ENCODE measurements around the gene PBX3. TPM values are rescaled to one million over a fixed set of nuclear protein-coding genes. Genes with fewer than 3 reads are reported as not detected.
A peak's percentile ranks its signal among the peaks of the same experiment; 100 is the strongest.

The PBX3 gene
- total RNA-seq, 5 donors from 2014 or later (not counting 1 experiment from before 2014, with no cell fraction given), result 12.3 to 30.6 (median 19.0) TPM

DNA sequence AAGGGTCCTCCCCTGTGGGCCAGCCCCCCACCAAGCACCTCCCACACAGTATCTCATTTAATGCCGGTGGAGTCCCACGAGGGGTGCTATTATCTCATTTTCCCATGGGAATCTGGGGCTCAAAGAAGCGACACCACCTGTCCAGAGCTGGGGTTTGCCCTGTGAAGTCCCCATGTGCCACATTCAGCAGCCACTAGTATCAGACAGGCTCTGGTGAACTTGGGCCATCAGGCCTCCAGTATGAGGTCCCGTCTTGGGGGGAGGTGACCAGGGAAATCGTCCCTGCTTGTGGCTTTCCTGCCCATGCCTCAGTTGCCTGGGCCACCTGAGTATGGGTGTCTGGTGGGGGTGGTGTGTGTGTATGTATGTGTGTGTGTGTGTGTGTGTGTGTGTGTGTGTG, 222.7 kb downstream of the PBX3 start:
- peaks cover 4% of the 10 kb centered on the region for H3K36me3 Mint-ChIP-seq
- Histone ChIP-seq H3K4me1 (ENCODE audit: control insufficient read depth in 1 of 2, extremely low read depth in 1 of 2, insufficient read depth in 2 of 2, low read length in 2 of 2) (no peaks in the 10 kb centered on the region), H3K27ac (ENCODE audit: low read length) (no peak overlapping the region), H3K36me3 (ENCODE audit: control insufficient read depth in 2 of 2, extremely low read depth in 1 of 2, insufficient read depth in 1 of 2, low read length in 1 of 2) (peaks cover 0 to 3% of the 10 kb centered on the region in 2 donors), H3K4me3 (ENCODE audit: control insufficient read depth in 1 of 2, extremely low read depth in 1 of 2, low read length in 1 of 2) (no peak overlapping the region), H3K27me3 (replicated peaks in 1 of 2; ENCODE audit: control insufficient read depth in 2 of 2, extremely low read depth in 1 of 2, insufficient read depth in 2 of 2, low read length in 1 of 2) (no peaks in the 10 kb centered on the region), H3K9me3 (no peaks in the 10 kb centered on the region)
- no peak overlapping the region for H3K4me3 Mint-ChIP-seq
- WGBS (ENCODE audit: insufficient coverage), result 82% methylated on average over 5 of the region's 5 CpGs
- DNase-seq (no peak), ATAC-seq (replicated peaks in 1 of 4) (no peak)
- no peaks in the 10 kb centered on the region for H3K4me1 Mint-ChIP-seq
- no peaks in the 10 kb centered on the region for H3K9me3 Mint-ChIP-seq
- no peak overlapping the region for H3K27ac Mint-ChIP-seq
- no peaks in the 10 kb centered on the region for H3K27me3 Mint-ChIP-seq
- CTCF ChIA-PET, result no interaction called here
- POLR2A ChIA-PET, result no interaction called here

DNA sequence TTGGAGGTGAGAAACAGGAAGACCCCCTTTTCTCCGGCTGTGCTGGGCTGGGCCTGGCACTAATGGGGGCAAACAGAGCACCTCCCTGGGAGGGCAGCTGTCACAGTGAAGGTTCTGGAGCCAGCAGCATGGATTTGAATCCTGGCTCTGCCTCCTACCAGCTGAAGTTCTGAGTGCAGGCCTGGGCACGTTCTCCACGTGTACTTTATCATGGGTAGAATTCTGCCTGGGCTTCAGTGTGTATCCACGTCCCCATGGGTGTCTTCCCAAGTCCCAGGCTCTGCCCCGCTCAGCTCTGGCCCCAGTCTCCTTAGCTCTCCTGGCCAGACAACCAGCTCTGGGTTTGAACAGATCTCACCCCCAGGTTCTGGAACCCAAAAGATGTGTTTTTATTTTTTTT, 223.2 kb downstream of the PBX3 start:
- Histone ChIP-seq H3K27me3 (replicated peaks in 1 of 2; ENCODE audit: control insufficient read depth in 2 of 2, extremely low read depth in 1 of 2, insufficient read depth in 2 of 2, low read length in 1 of 2) (no peaks in the 10 kb centered on the region), H3K4me1 (ENCODE audit: control insufficient read depth in 1 of 2, extremely low read depth in 1 of 2, insufficient read depth in 2 of 2, low read length in 2 of 2) (no peaks in the 10 kb centered on the region), H3K27ac (ENCODE audit: low read length) (no peak overlapping the region), H3K36me3 (ENCODE audit: control insufficient read depth in 2 of 2, extremely low read depth in 1 of 2, insufficient read depth in 1 of 2, low read length in 1 of 2) (peaks cover 0 to 3% of the 10 kb centered on the region in 2 donors), H3K9me3 (no peaks in the 10 kb centered on the region), H3K4me3 (ENCODE audit: control insufficient read depth in 1 of 2, extremely low read depth in 1 of 2, low read length in 1 of 2) (no peak overlapping the region)
- H3K4me3 Mint-ChIP-seq, result no peak overlapping the region
- no peaks in the 10 kb centered on the region for H3K27me3 Mint-ChIP-seq
- ChIA-PET POLR2A (no interaction called here), CTCF (no interaction called here)
- H3K9me3 Mint-ChIP-seq, result no peaks in the 10 kb centered on the region
- ATAC-seq (replicated peaks in 1 of 4), result no peak
- no peak for DNase-seq
- no peak overlapping the region for H3K27ac Mint-ChIP-seq
- peaks cover 4% of the 10 kb centered on the region for H3K36me3 Mint-ChIP-seq
- H3K4me1 Mint-ChIP-seq, result no peaks in the 10 kb centered on the region
- WGBS (ENCODE audit: insufficient coverage), result 86% methylated on average over 5 of the region's 5 CpGs

DNA sequence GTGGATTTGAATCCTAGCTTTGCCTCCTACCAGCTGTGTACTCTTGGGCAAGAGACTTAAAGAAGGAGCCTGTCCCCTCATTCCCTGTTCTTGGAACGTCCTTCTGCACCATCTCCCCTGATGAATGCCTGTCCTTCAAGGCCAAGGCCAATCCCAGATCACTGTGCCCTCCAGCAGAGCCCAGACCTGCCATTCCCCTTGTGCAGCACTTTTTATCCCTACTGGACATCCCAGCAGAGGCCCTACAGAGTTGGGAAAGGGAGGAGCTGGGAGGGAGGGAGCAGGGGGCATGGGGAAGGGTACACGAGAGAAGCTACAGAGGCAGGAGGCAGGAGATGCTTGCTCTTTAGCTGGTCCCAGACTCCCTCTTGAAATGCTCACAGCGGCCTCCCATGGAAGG, 223.9 kb downstream of the PBX3 start:
- Histone ChIP-seq H3K4me3 (ENCODE audit: control insufficient read depth in 1 of 2, extremely low read depth in 1 of 2, low read length in 1 of 2) (no peak overlapping the region), H3K36me3 (ENCODE audit: control insufficient read depth in 2 of 2, extremely low read depth in 1 of 2, insufficient read depth in 1 of 2, low read length in 1 of 2) (peaks cover 0 to 3% of the 10 kb centered on the region in 2 donors), H3K4me1 (ENCODE audit: control insufficient read depth in 1 of 2, extremely low read depth in 1 of 2, insufficient read depth in 2 of 2, low read length in 2 of 2) (no peaks in the 10 kb centered on the region), H3K27me3 (replicated peaks in 1 of 2; ENCODE audit: control insufficient read depth in 2 of 2, extremely low read depth in 1 of 2, insufficient read depth in 2 of 2, low read length in 1 of 2) (no peaks in the 10 kb centered on the region), H3K9me3 (no peaks in the 10 kb centered on the region), H3K27ac (ENCODE audit: low read length) (no peak overlapping the region)
- no peak overlapping the region for H3K4me3 Mint-ChIP-seq
- no peaks in the 10 kb centered on the region for H3K27me3 Mint-ChIP-seq
- no peak for ATAC-seq (replicated peaks in 1 of 4)
- H3K36me3 Mint-ChIP-seq, result peaks cover 4% of the 10 kb centered on the region
- 90% methylated on average over 2 of the region's 3 CpGs for WGBS (ENCODE audit: insufficient coverage)
- no peak for DNase-seq
- no peaks in the 10 kb centered on the region for H3K4me1 Mint-ChIP-seq
- CTCF ChIA-PET, result no interaction called here
- peaks cover 0 to 2% (median 2%) of the 10 kb centered on the region in 3 donors for H3K9me3 Mint-ChIP-seq
- POLR2A ChIA-PET, result no interaction called here
- H3K27ac Mint-ChIP-seq, result no peak overlapping the region

DNA sequence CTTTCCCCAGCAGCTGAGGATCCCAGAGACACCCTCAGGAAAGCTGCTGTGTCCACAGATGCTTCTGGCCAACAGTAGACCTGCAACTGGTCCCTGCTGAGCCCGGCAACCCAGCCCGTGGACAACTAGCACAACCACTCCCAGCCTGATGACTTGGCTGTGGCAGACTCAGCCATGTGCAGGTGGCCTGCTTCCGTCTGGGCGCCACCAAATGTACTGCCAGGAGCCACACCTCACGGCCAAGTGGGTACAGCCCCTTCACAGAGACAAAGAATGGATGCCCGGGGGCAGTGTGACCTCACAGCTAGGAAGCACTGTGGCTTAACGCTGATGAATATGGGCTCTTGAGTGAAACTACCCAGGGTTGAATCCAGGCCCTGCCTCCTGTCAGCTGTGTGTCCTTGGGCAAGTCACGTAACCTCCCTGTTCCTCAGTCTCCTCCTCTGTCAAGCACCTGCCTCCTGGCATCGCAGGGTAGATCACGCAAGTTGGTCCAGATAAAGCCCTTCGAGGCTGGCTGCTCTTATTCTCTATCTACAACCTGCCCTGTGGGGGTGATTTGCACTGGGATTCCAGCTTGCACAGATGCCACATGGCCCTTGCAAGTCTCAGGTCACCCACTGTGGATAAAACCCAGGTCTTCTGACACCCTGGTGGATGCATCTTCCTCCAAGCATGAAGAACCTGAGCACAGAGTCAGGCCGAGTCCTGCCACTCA, 225.0 kb downstream of the PBX3 start:
- no peaks in the 10 kb centered on the region for H3K27me3 Mint-ChIP-seq
- H3K4me3 Mint-ChIP-seq, result no peak overlapping the region
- Histone ChIP-seq H3K4me3 (ENCODE audit: control insufficient read depth in 1 of 2, extremely low read depth in 1 of 2, low read length in 1 of 2) (no peak overlapping the region), H3K36me3 (ENCODE audit: control insufficient read depth in 2 of 2, extremely low read depth in 1 of 2, insufficient read depth in 1 of 2, low read length in 1 of 2) (no peaks in the 10 kb centered on the region), H3K9me3 (no peaks in the 10 kb centered on the region), H3K4me1 (ENCODE audit: control insufficient read depth in 1 of 2, extremely low read depth in 1 of 2, insufficient read depth in 2 of 2, low read length in 2 of 2) (no peaks in the 10 kb centered on the region), H3K27ac (ENCODE audit: low read length) (no peak overlapping the region), H3K27me3 (replicated peaks in 1 of 2; ENCODE audit: control insufficient read depth in 2 of 2, extremely low read depth in 1 of 2, insufficient read depth in 2 of 2, low read length in 1 of 2) (no peaks in the 10 kb centered on the region)
- peaks cover 0 to 4% (median 3%) of the 10 kb centered on the region in 3 donors for H3K9me3 Mint-ChIP-seq
- WGBS (ENCODE audit: insufficient coverage), result 86% methylated on average over 9 of the region's 12 CpGs
- no peaks in the 10 kb centered on the region for H3K4me1 Mint-ChIP-seq
- no peak overlapping the region for H3K27ac Mint-ChIP-seq
- ATAC-seq (replicated peaks in 1 of 4) (no peak), DNase-seq (peak in 1 of 35 experiments; percentile 23)
- H3K36me3 Mint-ChIP-seq, result no peaks in the 10 kb centered on the region
- POLR2A ChIA-PET, result no interaction called here
- CTCF ChIA-PET, result no interaction called here

DNA sequence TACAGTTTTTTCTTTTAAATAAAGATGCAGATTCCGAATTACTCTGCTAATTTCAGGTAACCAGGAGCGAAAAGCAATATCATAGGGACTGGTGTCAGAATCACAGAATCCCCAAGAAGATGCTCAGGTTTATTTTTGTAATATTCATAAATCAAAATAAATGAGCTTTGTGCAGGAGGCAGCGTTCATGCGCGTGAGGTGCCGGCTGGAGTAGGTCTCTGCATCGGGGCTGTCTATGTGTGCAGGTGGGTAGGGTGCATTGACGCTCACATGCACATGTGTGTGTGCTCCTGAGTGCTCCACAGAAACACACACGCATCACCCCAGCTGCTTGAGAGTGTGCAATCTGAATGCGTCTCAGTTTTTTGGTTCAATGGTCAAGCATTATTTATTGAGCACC, 226.4 kb downstream of the PBX3 start:
- Histone ChIP-seq H3K27ac (ENCODE audit: low read length) (no peak overlapping the region), H3K27me3 (replicated peaks in 1 of 2; ENCODE audit: control insufficient read depth in 2 of 2, extremely low read depth in 1 of 2, insufficient read depth in 2 of 2, low read length in 1 of 2) (no peaks in the 10 kb centered on the region), H3K4me3 (ENCODE audit: control insufficient read depth in 1 of 2, extremely low read depth in 1 of 2, low read length in 1 of 2) (no peak overlapping the region), H3K9me3 (no peaks in the 10 kb centered on the region), H3K4me1 (ENCODE audit: control insufficient read depth in 1 of 2, extremely low read depth in 1 of 2, insufficient read depth in 2 of 2, low read length in 2 of 2) (no peaks in the 10 kb centered on the region), H3K36me3 (ENCODE audit: control insufficient read depth in 2 of 2, extremely low read depth in 1 of 2, insufficient read depth in 1 of 2, low read length in 1 of 2) (no peaks in the 10 kb centered on the region)
- no peak for DNase-seq
- CTCF ChIA-PET, result no interaction called here
- Mint-ChIP-seq H3K4me3 (no peak overlapping the region), H3K27ac (no peak overlapping the region), H3K27me3 (peaks cover under 1 to 5% of the 10 kb centered on the region in 2 donors), H3K9me3 (peaks cover 0 to 5% (median 3%) of the 10 kb centered on the region in 3 donors), H3K4me1 (no peaks in the 10 kb centered on the region), H3K36me3 (peaks cover 1% of the 10 kb centered on the region)
- WGBS (ENCODE audit: insufficient coverage), result 67% methylated on average over 3 of the region's 10 CpGs
- POLR2A ChIA-PET, result no interaction called here
- no peak for ATAC-seq (replicated peaks in 1 of 4)

DNA sequence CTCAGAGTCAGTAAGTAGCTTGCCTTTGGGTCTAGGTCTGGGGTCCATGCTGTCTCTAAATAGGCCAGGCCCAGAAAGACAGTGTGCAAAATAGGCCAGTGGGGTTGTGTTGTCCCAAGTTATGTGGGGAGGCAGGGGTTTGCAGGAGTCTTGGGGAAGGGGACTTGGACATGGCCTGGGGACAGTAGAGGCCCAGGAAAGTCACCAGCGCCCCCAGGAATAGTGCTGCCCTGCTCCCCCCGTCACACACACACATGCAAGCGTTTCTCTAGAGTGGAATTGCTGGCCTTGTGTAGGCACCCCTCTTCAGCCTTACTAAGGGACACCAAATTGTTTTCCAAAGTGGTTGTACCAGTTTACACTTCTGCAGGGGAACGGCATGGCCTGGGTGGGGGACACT, 227.5 kb downstream of the PBX3 start:
- H3K4me3 ChIP-seq (ENCODE audit: control insufficient read depth in 1 of 2, extremely low read depth in 1 of 2, low read length in 1 of 2), result no peak overlapping the region
- ChIA-PET POLR2A (no interaction called here), CTCF (no interaction called here)
- no peaks in the 10 kb centered on the region for H3K36me3 ChIP-seq (ENCODE audit: control insufficient read depth in 2 of 2, extremely low read depth in 1 of 2, insufficient read depth in 1 of 2, low read length in 1 of 2)
- ATAC-seq (replicated peaks in 1 of 4) (no peak), DNase-seq (no peak)
- no peak overlapping the region for H3K27ac Mint-ChIP-seq
- H3K27ac ChIP-seq (ENCODE audit: low read length), result no peak overlapping the region
- H3K4me1 Mint-ChIP-seq, result no peaks in the 10 kb centered on the region
- no peak overlapping the region for H3K4me3 Mint-ChIP-seq
- H3K27me3 Mint-ChIP-seq, result peaks cover 7% of the 10 kb centered on the region in 2 donors
- peaks cover 2% of the 10 kb centered on the region for H3K36me3 Mint-ChIP-seq
- H3K4me1 ChIP-seq (ENCODE audit: control insufficient read depth in 1 of 2, extremely low read depth in 1 of 2, insufficient read depth in 2 of 2, low read length in 2 of 2), result no peaks in the 10 kb centered on the region
- no peaks in the 10 kb centered on the region for H3K9me3 ChIP-seq
- H3K9me3 Mint-ChIP-seq, result peaks cover 4 to 13% (median 9%) of the 10 kb centered on the region in 3 donors
- 93% methylated on average over 3 of the region's 4 CpGs for WGBS (ENCODE audit: insufficient coverage)
- no peaks in the 10 kb centered on the region for H3K27me3 ChIP-seq (replicated peaks in 1 of 2; ENCODE audit: control insufficient read depth in 2 of 2, extremely low read depth in 1 of 2, insufficient read depth in 2 of 2, low read length in 1 of 2)

DNA sequence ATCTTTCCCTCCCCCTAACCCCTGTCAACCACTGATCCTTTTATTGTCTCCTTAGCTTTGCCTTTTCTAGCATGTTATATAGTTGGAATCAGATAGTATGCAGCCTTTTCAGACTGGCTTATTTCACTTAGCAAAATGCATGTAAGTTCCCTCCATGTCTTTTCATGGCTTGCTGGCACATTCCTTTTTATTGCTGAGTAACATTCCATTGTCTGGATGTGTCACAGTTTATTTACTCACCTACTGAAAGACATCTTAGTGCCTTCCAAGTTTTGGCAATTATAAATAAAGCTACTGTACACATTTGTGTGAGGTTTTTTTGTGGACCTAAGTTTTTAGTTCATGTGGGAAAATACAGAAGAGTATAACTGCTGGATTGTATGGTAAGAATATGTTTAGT, 230.1 kb downstream of the PBX3 start:
- ATAC-seq (replicated peaks in 1 of 4) (no peak), DNase-seq (no peak)
- Mint-ChIP-seq H3K36me3 (peaks cover 2% of the 10 kb centered on the region), H3K27me3 (peaks cover 11 to 17% of the 10 kb centered on the region in 2 donors), H3K4me3 (no peak overlapping the region), H3K9me3 (peaks cover 6 to 24% (median 19%) of the 10 kb centered on the region in 3 donors), H3K4me1 (no peaks in the 10 kb centered on the region), H3K27ac (no peak overlapping the region)
- Histone ChIP-seq H3K4me3 (ENCODE audit: control insufficient read depth in 1 of 2, extremely low read depth in 1 of 2, low read length in 1 of 2) (no peak overlapping the region), H3K27ac (ENCODE audit: low read length) (no peak overlapping the region), H3K27me3 (replicated peaks in 1 of 2; ENCODE audit: control insufficient read depth in 2 of 2, extremely low read depth in 1 of 2, insufficient read depth in 2 of 2, low read length in 1 of 2) (no peaks in the 10 kb centered on the region), H3K9me3 (no peaks in the 10 kb centered on the region), H3K36me3 (ENCODE audit: control insufficient read depth in 2 of 2, extremely low read depth in 1 of 2, insufficient read depth in 1 of 2, low read length in 1 of 2) (no peaks in the 10 kb centered on the region), H3K4me1 (ENCODE audit: control insufficient read depth in 1 of 2, extremely low read depth in 1 of 2, insufficient read depth in 2 of 2, low read length in 2 of 2) (no peaks in the 10 kb centered on the region)
- ChIA-PET POLR2A (no interaction called here), CTCF (no interaction called here)
